Measurements from ENCODE around the gene DNASE2B.

Gene DNASE2B

GRCh38 chr1:84398175-84399155 lies at the start of gene DNASE2B:
TSS of gene DNASE2B (plus strand) at chr1:84398484. CDS start at chr1:84398565, 81 bp downstream.
- no peak for TF ChIP-seq CTCF (conservative IDR thresholded peaks at IDR 0.05)
- no peak within 1 kb of the TSS for H3K27ac ChIP-seq

GRCh38 chr1:84348759-84349158 lies 49.5 kb upstream of the DNASE2B start:
- H3K27ac ChIP-seq = no peak overlapping the region
- no peak for TF ChIP-seq CTCF (conservative IDR thresholded peaks at IDR 0.05)

GRCh38 chr1:84350104-84350503 lies 48.2 kb upstream of the DNASE2B start:
- H3K27ac ChIP-seq = no peak overlapping the region
- TF ChIP-seq CTCF (conservative IDR thresholded peaks at IDR 0.05) = no peak

GRCh38 chr1:84350550-84350949 lies 47.7 kb upstream of the DNASE2B start:
- H3K27ac ChIP-seq = no peak overlapping the region
- TF ChIP-seq CTCF (conservative IDR thresholded peaks at IDR 0.05) = no peak

- no peak overlapping the region for H3K27ac ChIP-seq
These were observed 45.8 kb upstream of the DNASE2B start for GRCh38 chr1:84352298-84353106.

GRCh38 chr1:84353695-84354094 lies 44.6 kb upstream of the DNASE2B start:
- no peak overlapping the region for H3K27ac ChIP-seq
- no peak for TF ChIP-seq CTCF (conservative IDR thresholded peaks at IDR 0.05)

More at GRCh38 chr1:84352298-84353106, 45.8 kb upstream of the DNASE2B start:
- TF ChIP-seq CTCF (conservative IDR thresholded peaks at IDR 0.05) = no peak

GRCh38 chr1:84355556-84355955 lies 42.7 kb upstream of the DNASE2B start:
- TF ChIP-seq CTCF (conservative IDR thresholded peaks at IDR 0.05) = no peak
- no peak overlapping the region for H3K27ac ChIP-seq

Data from VCaP (cell line).